Dedifferentiated amniotic fluid mesenchymal stem cell (primary cell): ENCODE data around the gene WWP2.

Source experiments
- DNase-seq: peaks from one replicate; pipeline ENCODE4 v3.0.0-alpha.2; 2016; ENCODE audit errors: extremely low spot score

The WWP2 gene

GRCh38 chr16:69926241-69926640 lies 164.1 kb downstream of the WWP2 start:
- no peak for DNase-seq

DNA sequence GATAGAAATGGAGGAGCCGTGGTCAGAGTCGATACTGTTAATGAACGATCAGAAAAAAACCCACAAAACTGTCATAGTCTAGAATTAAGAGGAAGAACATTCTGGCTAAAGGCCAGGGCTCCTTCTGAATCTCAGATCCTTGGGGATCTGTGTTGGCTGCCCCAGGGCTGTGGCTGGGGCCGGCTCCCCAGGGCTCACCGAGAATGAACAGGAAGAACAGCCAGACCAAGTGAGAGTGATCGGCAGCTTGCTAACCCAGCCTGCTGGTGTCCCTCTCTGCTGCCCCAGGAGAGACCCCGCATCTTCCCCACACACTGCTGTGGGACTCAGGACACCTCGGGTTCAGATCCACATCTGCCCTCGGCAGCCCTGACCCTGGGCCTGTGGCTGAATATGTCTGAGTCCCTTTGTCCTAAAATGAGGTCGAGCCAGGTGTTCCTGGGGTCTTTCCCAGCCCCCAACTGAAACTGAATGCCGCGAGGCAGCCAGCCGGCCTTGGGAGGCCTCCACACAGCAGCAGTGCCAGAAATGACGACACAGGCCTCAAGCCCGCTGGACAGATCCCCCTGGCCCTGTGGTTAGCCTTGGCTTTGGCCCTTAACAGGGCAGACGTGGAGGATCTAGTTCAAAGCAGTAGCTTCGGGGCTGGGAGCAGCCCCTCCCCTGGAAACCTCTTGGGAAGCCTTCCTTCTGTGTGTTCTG lies 165.1 kb downstream of the WWP2 start:
- no peak for DNase-seq

GRCh38 chr16:69928856-69929400 lies 166.8 kb downstream of the WWP2 start:
- DNase-seq: no peak

- DNase-seq: no peak
Measured at GRCh38 chr16:69929480-69929879, 167.3 kb downstream of the WWP2 start.

GRCh38 chr16:69930117-69930776 lies 168.1 kb downstream of the WWP2 start:
- DNase-seq: peak; percentile 62

DNA sequence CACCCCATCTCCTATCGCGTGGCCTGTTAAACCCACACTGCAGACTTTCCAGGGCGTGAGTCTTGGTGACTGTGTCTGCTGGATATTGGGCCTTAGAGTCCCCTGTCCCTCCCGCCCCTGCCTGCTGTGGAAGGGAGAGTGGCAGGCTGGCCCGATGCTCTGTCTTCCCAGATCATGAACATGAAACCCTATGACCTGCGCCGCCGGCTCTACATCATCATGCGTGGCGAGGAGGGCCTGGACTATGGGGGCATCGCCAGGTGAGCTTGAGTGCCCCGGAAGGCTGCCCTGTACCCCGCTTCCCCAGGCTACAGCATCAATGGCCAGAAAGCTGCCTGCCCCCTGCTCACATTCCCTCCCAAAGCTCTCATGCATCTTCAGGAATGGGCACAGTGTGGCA lies 169.5 kb downstream of the WWP2 start:
- DNase-seq: no peak

DNA sequence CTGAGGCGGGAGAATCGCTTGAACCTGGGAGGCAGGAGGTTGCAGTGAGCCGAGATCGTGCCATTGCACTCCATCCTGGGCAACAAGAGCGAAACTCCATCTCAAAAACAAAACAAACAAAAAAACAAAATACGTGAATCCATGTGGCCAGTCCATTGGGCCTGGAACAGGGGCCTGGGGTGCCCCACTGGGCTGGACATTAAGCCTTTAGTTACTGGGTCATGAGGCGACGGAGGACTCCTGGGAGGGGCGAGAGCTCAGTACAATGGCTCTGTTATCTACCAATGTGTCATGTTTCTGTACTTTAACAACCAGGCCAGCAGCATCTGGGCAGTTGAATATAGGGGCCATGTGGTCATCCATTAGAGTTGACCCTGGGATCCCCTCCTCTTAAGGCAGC lies 170.1 kb downstream of the WWP2 start:
- no peak for DNase-seq

- DNase-seq: no peak
Measured at GRCh38 chr16:69932691-69933392, 170.7 kb downstream of the WWP2 start.

DNA sequence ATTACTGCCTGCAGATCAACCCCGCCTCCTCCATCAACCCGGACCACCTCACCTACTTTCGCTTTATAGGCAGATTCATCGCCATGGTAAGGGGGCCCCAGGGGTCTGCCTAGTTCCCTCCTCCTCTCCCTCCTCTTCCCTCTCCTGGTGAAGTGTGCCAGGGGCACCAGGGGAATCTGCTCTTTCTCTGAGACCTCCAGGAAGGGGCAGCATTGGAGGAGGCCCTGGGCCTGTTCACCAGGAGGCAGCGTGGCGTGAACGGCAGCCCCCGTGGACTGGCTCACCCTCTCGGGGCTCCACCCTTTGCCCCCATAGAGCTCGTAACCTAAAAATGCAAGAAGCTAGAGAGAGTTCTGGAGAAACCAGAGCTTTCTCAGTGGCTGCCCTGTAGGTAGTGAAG lies 171.9 kb downstream of the WWP2 start:
- DNase-seq: no peak

GRCh38 chr16:69934751-69935150 lies 172.6 kb downstream of the WWP2 start:
- no peak for DNase-seq

DNA sequence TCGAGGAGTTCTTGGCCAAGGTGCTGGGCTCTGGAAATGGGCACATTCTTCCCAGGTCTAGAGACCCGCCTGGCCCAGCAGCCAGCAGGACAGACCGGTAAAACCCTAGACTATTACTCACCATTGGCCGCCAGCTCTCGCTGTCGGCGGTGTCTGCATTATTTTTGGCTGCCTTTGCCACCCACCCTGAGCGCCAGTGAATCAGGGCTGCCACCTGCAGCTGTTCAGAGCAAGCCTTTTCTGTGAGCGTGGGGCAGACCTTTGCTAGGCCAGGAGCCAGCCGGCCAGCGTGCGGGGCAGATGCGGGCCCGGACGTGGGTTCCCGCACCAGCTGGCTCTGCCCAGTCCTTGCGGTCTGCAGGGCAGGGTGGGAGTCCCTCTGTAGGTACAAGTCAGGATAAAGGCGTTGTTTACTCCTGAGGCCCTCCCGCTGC lies 173.2 kb downstream of the WWP2 start:
- DNase-seq: no peak

DNA sequence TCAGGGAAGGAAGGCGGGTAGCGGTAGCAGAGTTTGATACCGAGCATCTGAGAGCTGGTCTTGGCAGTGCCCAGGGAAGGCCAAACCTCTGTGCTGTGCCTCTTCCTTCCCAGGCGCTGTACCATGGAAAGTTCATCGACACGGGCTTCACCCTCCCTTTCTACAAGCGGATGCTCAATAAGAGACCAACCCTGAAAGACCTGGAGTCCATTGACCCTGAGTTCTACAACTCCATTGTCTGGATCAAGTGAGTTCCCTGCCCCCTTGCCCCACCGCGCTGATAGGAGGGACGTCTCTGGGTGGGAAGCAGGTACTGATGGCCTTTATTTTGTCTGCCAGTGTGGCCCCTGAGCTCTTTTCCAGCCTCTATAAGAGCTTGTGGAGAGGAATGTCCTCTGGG lies 173.6 kb downstream of the WWP2 start:
- no peak for DNase-seq

- no peak for DNase-seq
Measured at GRCh38 chr16:69936252-69936651, 174.1 kb downstream of the WWP2 start.

DNA sequence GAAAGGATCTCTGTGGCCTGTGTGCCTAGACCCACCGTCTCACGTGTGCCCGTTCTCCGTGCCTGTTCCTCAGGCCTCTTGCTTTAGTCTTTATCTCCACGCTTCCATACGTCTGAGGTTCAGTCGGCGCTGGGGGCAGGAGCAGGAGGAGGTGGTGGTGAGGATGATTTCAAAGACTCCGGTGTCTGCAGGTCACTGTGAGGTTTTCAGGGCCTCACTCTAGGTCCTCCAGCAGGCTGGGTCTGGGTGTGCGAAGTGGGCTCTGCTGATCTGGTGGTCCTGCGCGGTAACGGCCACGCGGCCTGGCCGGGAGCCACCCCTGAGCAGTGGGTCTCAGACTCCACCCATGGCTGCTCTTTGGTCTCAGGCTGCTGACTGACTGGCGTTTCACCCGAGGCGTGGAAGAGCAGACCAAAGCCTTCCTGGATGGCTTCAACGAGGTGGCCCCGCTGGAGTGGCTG lies 174.6 kb downstream of the WWP2 start:
- no peak for DNase-seq

DNA sequence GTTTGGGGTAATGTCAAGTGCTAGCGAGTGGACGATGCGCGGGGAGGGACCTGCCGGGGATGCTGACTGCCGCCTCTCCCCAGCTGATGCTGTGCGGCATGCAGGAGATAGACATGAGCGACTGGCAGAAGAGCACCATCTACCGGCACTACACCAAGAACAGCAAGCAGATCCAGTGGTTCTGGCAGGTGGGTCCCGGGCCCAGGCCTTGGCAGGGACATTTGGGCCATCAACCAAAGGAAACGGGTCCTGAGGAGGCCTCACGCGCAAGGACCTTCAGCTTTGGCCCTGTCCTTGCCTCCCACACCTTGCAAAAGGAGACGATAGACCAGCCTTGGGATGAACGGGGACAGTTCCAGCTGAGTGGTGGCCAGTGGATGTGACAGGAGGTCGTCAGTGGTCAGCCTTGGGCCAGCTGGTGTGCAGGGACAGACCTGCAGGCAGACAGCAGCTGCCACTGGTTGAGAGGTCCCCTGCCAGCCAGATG lies 175.4 kb downstream of the WWP2 start:
- DNase-seq: no peak

DNA sequence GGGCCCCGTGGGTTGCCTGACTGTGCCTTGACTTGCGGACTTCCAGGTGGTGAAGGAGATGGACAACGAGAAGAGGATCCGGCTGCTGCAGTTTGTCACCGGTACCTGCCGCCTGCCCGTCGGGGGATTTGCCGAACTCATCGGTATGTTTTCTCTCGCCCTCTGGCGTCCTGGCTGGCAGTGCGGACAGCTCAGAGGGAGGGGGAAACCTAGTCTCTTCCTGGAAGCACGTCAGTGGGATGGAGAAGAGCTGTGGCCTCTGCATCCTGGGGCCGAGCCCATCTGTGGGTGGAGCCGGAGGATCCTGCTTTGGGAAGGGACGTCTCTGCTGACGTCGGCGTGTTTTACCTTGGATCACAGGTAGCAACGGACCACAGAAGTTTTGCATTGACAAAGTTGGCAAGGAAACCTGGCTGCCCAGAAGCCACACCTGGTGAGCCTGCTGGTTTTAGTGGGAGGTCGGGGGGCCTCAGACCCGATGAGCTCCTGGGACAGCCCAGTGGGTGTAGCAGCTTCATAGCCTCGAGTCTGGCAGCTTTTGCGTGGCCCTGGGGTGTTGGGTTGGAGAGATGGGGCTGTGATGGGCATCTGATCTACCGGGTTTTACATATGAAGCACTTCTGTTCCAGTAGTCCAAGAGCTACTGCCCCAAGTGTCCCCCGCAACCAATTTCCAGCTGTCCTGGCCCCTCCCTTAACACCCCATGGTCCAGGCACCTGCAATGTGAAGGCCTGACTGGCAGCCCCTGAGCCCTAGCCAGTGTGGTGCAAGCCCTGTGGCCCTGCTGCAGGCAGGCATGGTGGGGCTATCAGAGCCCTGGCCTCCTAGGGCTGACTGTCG lies 177.1 kb downstream of the WWP2 start:
- no peak for DNase-seq

GRCh38 chr16:69939821-69940585 lies 177.9 kb downstream of the WWP2 start:
- DNase-seq: no peak

GRCh38 chr16:69940676-69941075 lies 178.5 kb downstream of the WWP2 start:
- DNase-seq: no peak

GRCh38 chr16:69941251-69942098 lies 179.3 kb downstream of the WWP2 start:
- DNase-seq: no peak

GRCh38 chr16:69942099-69942491 lies 180.0 kb downstream of the WWP2 start:
- no peak for DNase-seq
